Activated CD4-positive, alpha-beta T cell treated with anti-CD3 and anti-CD28 coated beads, Interleukin-2, amount 10 ng/mL, durations not matched to agents 24 days and 14 days (primary cell): ENCODE measurements around the gene MBD5. TPM values are rescaled to one million over a fixed set of nuclear protein-coding genes. Genes with fewer than 3 reads are reported as not detected.
"Not testable (repeated sequence)": the region's sequence is repeated elsewhere in the genome, so short reads cannot be mapped to it uniquely, and the experiment has no call there.

Source experiments
- DNase-seq: peaks from one replicate; pipeline ENCODE4 v3.0.0; 2022
- H3K27ac Mint-ChIP-seq: one replicate; pipeline ENCODE4 v1.8.0; 2022; ENCODE audit warnings: mild to moderate bottlenecking, mixed read lengths
- H3K27me3 Mint-ChIP-seq: one replicate; pipeline ENCODE4 v1.8.0; 2022; ENCODE audit warnings: mixed read lengths
- H3K36me3 Mint-ChIP-seq: one replicate; pipeline ENCODE4 v1.8.0; 2022; ENCODE audit warnings: low read depth, mild to moderate bottlenecking, mixed read lengths
- H3K4me1 Mint-ChIP-seq: one replicate; pipeline ENCODE4 v1.8.0; 2021; ENCODE audit warnings: mixed read lengths
- H3K4me3 Mint-ChIP-seq: one replicate; pipeline ENCODE4 v1.8.0; 2022; ENCODE audit warnings: mild to moderate bottlenecking, moderate library complexity, mixed read lengths
- H3K9me3 Mint-ChIP-seq: one replicate; pipeline ENCODE4 v1.8.0; 2021; ENCODE audit warnings: mixed read lengths
- intact Hi-C: fragments of 100-400 bp; cut with micrococcal nuclease; formaldehyde crosslinking; loops from one replicate; pipeline ENCODE4 v1.15.1; 2023
- total RNA-seq: library from RNA; stranded (reverse); gene quantifications from 2 replicates; pipeline ENCODE4 v1.2.3, GENCODE V29; 2022

Gene MBD5
- total RNA-seq, 1 donor from 2014 or later = 24.6 TPM

- Mint-ChIP-seq H3K27me3 (no peaks in the 10 kb centered on the region), H3K9me3 (peaks cover 28% of the 10 kb centered on the region), H3K4me3 (no peak overlapping the region), H3K27ac (no peak overlapping the region), H3K4me1 (peaks cover 6% of the 10 kb centered on the region), H3K36me3 (peaks cover 40% of the 10 kb centered on the region)
- DNase-seq = no peak
- intact Hi-C loops = no loop called here
Observed at GRCh38 chr2:148007219-148007900, 13.5 kb upstream of the MBD5 start.

- H3K4me3 Mint-ChIP-seq, H3K27me3 Mint-ChIP-seq, DNase-seq, intact Hi-C loops, H3K27ac Mint-ChIP-seq, H3K4me1 Mint-ChIP-seq: not testable (repeated sequence)
- Mint-ChIP-seq H3K9me3 (peaks cover 20% of the 10 kb centered on the region), H3K36me3 (peaks cover 34% of the 10 kb centered on the region)
Observed at GRCh38 chr2:148008411-148008810, 12.5 kb upstream of the MBD5 start.

GRCh38 chr2:148013876-148014275 is 7.0 kb upstream of the MBD5 start:
- Mint-ChIP-seq H3K9me3 (peaks cover 10% of the 10 kb centered on the region), H3K27ac (no peak overlapping the region), H3K4me3 (no peak overlapping the region), H3K4me1 (peaks cover 26% of the 10 kb centered on the region), H3K27me3 (no peaks in the 10 kb centered on the region), H3K36me3 (peaks cover 16% of the 10 kb centered on the region)
- DNase-seq = no peak
- intact Hi-C loops = no loop called here

GRCh38 chr2:148014616-148015015 is 6.3 kb upstream of the MBD5 start:
- Mint-ChIP-seq H3K36me3 (peaks cover 15% of the 10 kb centered on the region), H3K4me3 (no peak overlapping the region), H3K4me1 (peaks cover 32% of the 10 kb centered on the region), H3K27me3 (no peaks in the 10 kb centered on the region), H3K27ac (no peak overlapping the region), H3K9me3 (peaks cover 8% of the 10 kb centered on the region)
- intact Hi-C loops = no loop called here
- no peak for DNase-seq

- H3K27ac Mint-ChIP-seq = peak within 1 kb of the TSS; percentile 93
- intact Hi-C loops = loop anchor here (1.0 to 5.0 kb wide), 8 partner anchors 176 to 906 kb away; partner anchors contain the start of genes ACVR2A and KIF5C
- peak; percentile 98 for DNase-seq
- H3K4me3 Mint-ChIP-seq = peak within 1 kb of the TSS; percentile 94
- H3K36me3 Mint-ChIP-seq = peaks cover 5% of the 10 kb centered on the region
- no peaks in the 10 kb centered on the region for H3K9me3 Mint-ChIP-seq
- no peaks in the 10 kb centered on the region for H3K27me3 Mint-ChIP-seq
- peaks cover 45% of the 10 kb centered on the region for H3K4me1 Mint-ChIP-seq
Observed at GRCh38 chr2:148020111-148021058, 506 bp upstream of the MBD5 start, which contains the start of gene ORC4. Gene ORC4 (minus strand): TSS chr2:148020737. CDS start chr2:147975958, 44,779 bp downstream.

GRCh38 chr2:148021886-148022285 is 995 bp downstream of the MBD5 start:
- peak overlapping the region; percentile 94 for H3K4me3 Mint-ChIP-seq
- H3K4me1 Mint-ChIP-seq = peaks cover 47% of the 10 kb centered on the region
- H3K27ac Mint-ChIP-seq = peak overlapping the region; percentile 93
- H3K36me3 Mint-ChIP-seq = peaks cover 4% of the 10 kb centered on the region
- intact Hi-C loops = loop anchor here (1.0 to 5.0 kb wide), 5 partner anchors 177 to 905 kb away; partner anchors contain the start of gene ACVR2A
- H3K9me3 Mint-ChIP-seq = no peaks in the 10 kb centered on the region
- DNase-seq = no peak
- H3K27me3 Mint-ChIP-seq = no peaks in the 10 kb centered on the region

GRCh38 chr2:148022351-148022750 is 1.5 kb downstream of the MBD5 start:
- intact Hi-C loops = loop anchor here (5.0 kb wide), 2 partner anchors 390 to 725 kb away; no protein-coding TSS in a partner anchor
- peaks cover 4% of the 10 kb centered on the region for H3K36me3 Mint-ChIP-seq
- H3K27ac Mint-ChIP-seq = peak overlapping the region; percentile 93
- peaks cover 47% of the 10 kb centered on the region for H3K4me1 Mint-ChIP-seq
- no peaks in the 10 kb centered on the region for H3K9me3 Mint-ChIP-seq
- DNase-seq = no peak
- peak overlapping the region; percentile 94 for H3K4me3 Mint-ChIP-seq
- H3K27me3 Mint-ChIP-seq = no peaks in the 10 kb centered on the region

- Mint-ChIP-seq H3K36me3 (peaks cover 4% of the 10 kb centered on the region), H3K9me3 (no peaks in the 10 kb centered on the region), H3K27me3 (no peaks in the 10 kb centered on the region), H3K4me3 (peak overlapping the region; percentile 78), H3K4me1 (peaks cover 45% of the 10 kb centered on the region), H3K27ac (peak overlapping the region; percentile 52)
- intact Hi-C loops = loop anchor here (5.0 kb wide), 2 partner anchors 391 to 726 kb away; no protein-coding TSS in a partner anchor
- no peak for DNase-seq
Observed at GRCh38 chr2:148022882-148023281, 2.0 kb downstream of the MBD5 start.

GRCh38 chr2:148023861-148024260 is 3.0 kb downstream of the MBD5 start:
- H3K27ac Mint-ChIP-seq = peak overlapping the region; percentile 87
- H3K36me3 Mint-ChIP-seq = peaks cover 4% of the 10 kb centered on the region
- H3K4me1 Mint-ChIP-seq = peaks cover 37% of the 10 kb centered on the region
- no peaks in the 10 kb centered on the region for H3K27me3 Mint-ChIP-seq
- H3K9me3 Mint-ChIP-seq = no peaks in the 10 kb centered on the region
- H3K4me3 Mint-ChIP-seq = peak overlapping the region; percentile 73
- DNase-seq = peak; percentile 70
- intact Hi-C loops = loop anchor here (5.0 kb wide), 2 partner anchors 392 to 727 kb away; no protein-coding TSS in a partner anchor

GRCh38 chr2:148026573-148026972 is 5.7 kb downstream of the MBD5 start:
- intact Hi-C loops = no loop called here

GRCh38 chr2:148027822-148028221 is 6.9 kb downstream of the MBD5 start:
- H3K27me3 Mint-ChIP-seq = no peaks in the 10 kb centered on the region
- no peak for DNase-seq
- intact Hi-C loops = no loop called here
- H3K9me3 Mint-ChIP-seq = no peaks in the 10 kb centered on the region
- H3K4me3 Mint-ChIP-seq = no peak overlapping the region
- peaks cover 23% of the 10 kb centered on the region for H3K4me1 Mint-ChIP-seq
- no peak overlapping the region for H3K27ac Mint-ChIP-seq
- H3K36me3 Mint-ChIP-seq = peaks cover 4% of the 10 kb centered on the region

More at GRCh38 chr2:148026573-148026972, 5.7 kb downstream of the MBD5 start:
- Mint-ChIP-seq H3K4me1 (peaks cover 26% of the 10 kb centered on the region), H3K27ac (no peak overlapping the region), H3K27me3 (no peaks in the 10 kb centered on the region), H3K36me3 (peaks cover 4% of the 10 kb centered on the region), H3K9me3 (no peaks in the 10 kb centered on the region), H3K4me3 (no peak overlapping the region)
- DNase-seq = no peak

- Mint-ChIP-seq H3K9me3 (no peaks in the 10 kb centered on the region), H3K27ac (no peak overlapping the region), H3K4me3 (no peak overlapping the region), H3K36me3 (peaks cover 4% of the 10 kb centered on the region), H3K27me3 (no peaks in the 10 kb centered on the region), H3K4me1 (peaks cover 16% of the 10 kb centered on the region)
- no peak for DNase-seq
- intact Hi-C loops = no loop called here
Observed at GRCh38 chr2:148028781-148029180, 7.9 kb downstream of the MBD5 start.

- H3K27ac Mint-ChIP-seq = no peak overlapping the region
- H3K4me3 Mint-ChIP-seq = no peak overlapping the region
- DNase-seq = no peak
- H3K4me1 Mint-ChIP-seq = peaks cover 5% of the 10 kb centered on the region
- no peaks in the 10 kb centered on the region for H3K36me3 Mint-ChIP-seq
- intact Hi-C loops = no loop called here
- no peaks in the 10 kb centered on the region for H3K9me3 Mint-ChIP-seq
- H3K27me3 Mint-ChIP-seq = no peaks in the 10 kb centered on the region
Observed at GRCh38 chr2:148031152-148031551, 10.3 kb downstream of the MBD5 start.

- H3K4me1 Mint-ChIP-seq = peaks cover 2% of the 10 kb centered on the region
- H3K4me3 Mint-ChIP-seq = no peak overlapping the region
- no peaks in the 10 kb centered on the region for H3K9me3 Mint-ChIP-seq
- intact Hi-C loops = no loop called here
- no peaks in the 10 kb centered on the region for H3K27me3 Mint-ChIP-seq
- no peak overlapping the region for H3K27ac Mint-ChIP-seq
- no peaks in the 10 kb centered on the region for H3K36me3 Mint-ChIP-seq
- DNase-seq = no peak
Observed at GRCh38 chr2:148032215-148032614, 11.3 kb downstream of the MBD5 start.
